Right cardiac atrium (tissue), 5 donors: ENCODE measurements around the gene NBEAL2. TPM values are rescaled to one million over a fixed set of nuclear protein-coding genes. Genes with fewer than 3 reads are reported as not detected.

Experiments
- ATAC-seq, 2 donors: fragments of 200-7000 bp; cut with Tn5 transposase; one replicate each; pipeline versions ENCODE4 v1.8.0 to v1.9.1; 2020; ENCODE audit warnings: moderate library complexity in 2 of 2, mild to moderate bottlenecking in 1 of 2
- DNase-seq, 3 donors: peaks; one replicate each; pipeline ENCODE4 v3.0.0-alpha.2; 2020
- H3K27ac ChIP-seq: one replicate; pipeline ENCODE4 v1.5.1; 2013; ENCODE audit warnings: mild to moderate bottlenecking, low read length, control low read depth, moderate library complexity
- H3K27me3 ChIP-seq: one replicate; pipeline ENCODE4 v1.6.1; 2013; ENCODE audit not compliant: control insufficient read depth, insufficient read depth
- H3K4me1 ChIP-seq: one replicate; pipeline ENCODE4 v1.6.1; 2013; ENCODE audit warnings: low read length; ENCODE audit not compliant: control insufficient read depth, insufficient read depth
- H3K4me3 ChIP-seq: one replicate; pipeline ENCODE4 v1.5.1; 2013; ENCODE audit warnings: low read length, control low read depth
- H3K9me3 ChIP-seq: one replicate; pipeline ENCODE4 v1.6.1; 2013; ENCODE audit warnings: low read length; ENCODE audit not compliant: control insufficient read depth
- WGBS: extraction: QIAGEN DNeasy Blood & Tissue Kit; methylation state at CpG from one replicate; pipeline ENCODE4 v1.1.7; 2013; 5-methylcytosine and 5-hydroxymethylcytosine counted together
- intact Hi-C, 4 donors: fragments of 100-400 bp; cut with DNase I; formaldehyde crosslinking; loops; one replicate each; pipeline versions ENCODE4 v1.11.0 to v1.14.0; 2022 to 2023
- polyA plus RNA-seq: library from polyadenylated mRNA; stranded (reverse); fragments of 200-250 nt; gene quantifications from one replicate; pipeline ENCODE4 v1.2.3, GENCODE V29; 2013
- total RNA-seq, 4 donors: library from RNA; stranded (reverse); fragmentation: NEBNext Ultra II Directional; extraction: Animal tissue kit (Norgen Biotek cat#: 25700); gene quantifications; one replicate each; pipeline ENCODE4 v1.2.1, GENCODE V29; 2021
- donor health status: healthy with polysubstance abuse.
- donor health status: DM: no; HTN: yes; CAD: no.
- donor health status: DM: no; HTN: no; CAD: no.
- donor health status: DM: no; HTN: yes; CAD: no; lungs with severe emphysema.
- donor health status: DM: yes; HTN: yes; CAD: no.

NBEAL2 gene
- total and polyA plus RNA-seq, 5 donors: 13.7 to 20.1 (median 16.6) TPM

DNA sequence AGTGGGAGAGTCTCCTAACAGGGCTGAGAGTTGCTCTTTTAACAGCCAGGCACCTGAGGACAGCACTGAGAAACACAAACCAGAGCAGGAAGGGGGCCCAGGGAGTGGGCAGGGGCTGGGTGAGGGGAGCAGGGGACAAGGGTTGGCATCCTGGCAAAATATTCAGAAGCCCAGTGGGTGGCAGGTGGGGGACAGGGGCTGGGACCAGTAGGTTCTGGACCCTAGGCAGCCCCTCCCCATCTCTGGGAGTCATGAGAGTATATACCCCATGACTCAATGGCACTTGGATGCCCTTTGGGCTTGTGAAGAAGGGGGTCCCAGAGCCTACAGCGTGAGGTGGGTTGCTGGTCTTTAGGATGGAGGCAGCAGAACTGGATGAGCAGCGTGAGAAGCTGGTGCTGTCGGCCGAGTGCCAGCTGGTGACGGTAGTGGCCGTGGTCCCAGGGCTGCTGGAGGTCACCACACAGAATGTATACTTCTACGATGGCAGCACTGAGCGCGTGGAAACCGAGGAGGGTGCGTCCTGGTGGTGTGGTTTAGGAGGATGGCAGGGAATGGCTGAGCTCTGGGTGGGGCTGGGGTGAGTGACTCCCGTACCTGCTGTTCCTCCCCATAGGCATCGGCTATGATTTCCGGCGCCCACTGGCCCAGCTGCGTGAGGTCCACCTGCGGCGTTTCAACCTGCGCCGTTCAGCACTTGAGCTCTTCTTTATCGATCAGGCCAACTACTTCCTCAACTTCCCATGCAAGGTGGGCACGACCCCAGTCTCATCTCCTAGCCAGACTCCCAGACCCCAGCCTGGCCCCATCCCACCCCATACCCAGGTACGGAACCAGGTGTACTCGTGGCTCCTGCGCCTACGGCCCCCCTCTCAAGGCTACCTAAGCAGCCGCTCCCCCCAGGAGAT, 24.2 kb downstream of the NBEAL2 start:
- 96% methylated on average over 27 of the region's 27 CpGs for WGBS

DNA sequence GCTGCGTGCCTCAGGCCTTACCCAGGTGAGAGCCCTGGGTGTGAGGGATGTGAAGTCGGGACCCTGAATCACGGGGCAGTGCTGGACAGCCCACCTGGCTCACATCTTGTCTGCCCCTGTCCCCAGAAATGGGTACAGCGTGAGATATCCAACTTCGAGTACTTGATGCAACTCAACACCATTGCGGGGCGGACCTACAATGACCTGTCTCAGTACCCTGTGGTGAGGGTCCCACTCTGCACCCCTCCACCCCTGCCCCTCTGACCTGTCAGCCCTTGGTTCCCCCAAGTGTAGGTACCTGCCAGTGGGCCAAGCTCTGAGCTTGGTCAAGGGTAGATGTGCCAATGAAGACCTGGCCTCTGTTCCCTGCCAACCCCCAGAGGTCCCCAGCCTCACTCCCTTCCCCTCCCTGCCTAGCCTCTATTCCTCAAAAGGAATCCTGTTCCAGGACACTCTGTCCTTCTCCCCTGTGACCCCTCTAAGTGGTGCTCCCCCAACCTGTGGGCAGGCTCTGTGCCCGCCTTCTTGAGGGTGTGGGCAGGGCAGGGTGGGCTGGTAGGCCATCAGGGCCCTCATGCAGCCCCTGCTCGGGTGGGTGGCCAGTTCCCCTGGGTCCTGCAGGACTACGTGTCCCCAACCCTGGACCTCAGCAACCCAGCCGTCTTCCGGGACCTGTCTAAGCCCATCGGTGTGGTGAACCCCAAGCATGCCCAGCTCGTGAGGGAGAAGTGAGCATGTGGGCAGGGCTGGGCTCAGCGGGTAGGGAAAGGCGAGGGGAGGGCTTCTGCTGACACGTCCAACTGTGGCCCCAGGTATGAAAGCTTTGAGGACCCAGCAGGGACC, 25.1 kb downstream of the NBEAL2 start:
- H3K27ac ChIP-seq: no peak overlapping the region
- 94% methylated on average over 17 of the region's 17 CpGs for WGBS
- H3K9me3 ChIP-seq: no peaks in the 10 kb centered on the region
- H3K4me3 ChIP-seq: no peak overlapping the region
- H3K27me3 ChIP-seq: no peaks in the 10 kb centered on the region
- DNase-seq (peak in 1 of 3 donors; percentile 53), ATAC-seq (no peak)
- H3K4me1 ChIP-seq: no peaks in the 10 kb centered on the region
- intact Hi-C loops: loop anchor here in 2 of 4 donors (10.0 kb wide), 1 partner anchor 300 kb away; the partner anchor contains the start of gene TMIE (in 2 of the 2)

More for the DNA sequence above, 24.2 kb downstream of the NBEAL2 start:
- H3K27me3 ChIP-seq: no peaks in the 10 kb centered on the region
- no peaks in the 10 kb centered on the region for H3K4me1 ChIP-seq
- H3K27ac ChIP-seq: no peak overlapping the region
- H3K4me3 ChIP-seq: no peak overlapping the region
- peak in 2 of 3 donors; percentile 16 to 40 for DNase-seq
- no peak for ATAC-seq
- intact Hi-C loops: loop anchor here in 2 of 4 donors (10.0 kb wide), 1 partner anchor 299 kb away; the partner anchor contains the start of gene TMIE (in 2 of the 2)
- H3K9me3 ChIP-seq: no peaks in the 10 kb centered on the region

DNA sequence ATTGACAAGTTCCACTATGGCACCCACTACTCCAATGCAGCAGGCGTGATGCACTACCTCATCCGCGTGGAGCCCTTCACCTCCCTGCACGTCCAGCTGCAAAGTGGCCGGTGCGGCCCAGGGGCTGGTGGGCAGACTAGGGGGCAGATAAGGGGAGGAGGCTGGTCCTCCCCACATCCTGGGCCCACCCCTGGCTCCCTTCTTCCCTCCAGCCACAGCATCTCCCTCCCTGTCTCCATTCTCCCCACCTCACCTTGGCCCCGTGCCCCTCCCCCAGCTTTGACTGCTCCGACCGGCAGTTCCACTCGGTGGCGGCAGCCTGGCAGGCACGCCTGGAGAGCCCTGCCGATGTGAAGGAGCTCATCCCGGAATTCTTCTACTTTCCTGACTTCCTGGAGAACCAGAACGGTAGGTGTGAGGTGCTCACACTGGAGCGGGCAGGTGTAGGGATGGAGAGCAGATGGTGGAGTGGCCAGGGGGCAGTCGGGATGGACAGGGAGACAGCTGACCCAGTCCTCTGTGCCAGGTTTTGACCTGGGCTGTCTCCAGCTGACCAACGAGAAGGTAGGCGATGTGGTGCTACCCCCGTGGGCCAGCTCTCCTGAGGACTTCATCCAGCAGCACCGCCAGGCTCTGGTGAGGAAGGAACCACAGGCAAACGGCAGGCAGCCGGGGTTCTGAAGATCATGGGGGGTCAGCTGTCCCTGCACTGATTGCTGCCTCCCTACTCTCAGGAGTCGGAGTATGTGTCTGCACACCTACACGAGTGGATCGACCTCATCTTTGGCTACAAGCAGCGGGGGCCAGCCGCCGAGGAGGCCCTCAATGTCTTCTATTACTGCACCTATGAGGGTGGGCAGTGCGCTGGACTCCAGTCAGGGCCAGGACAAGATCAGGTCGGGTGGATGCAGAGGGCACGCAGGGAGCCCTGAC, 26.0 kb downstream of the NBEAL2 start:
- ATAC-seq: no peak
- DNase-seq: peak; percentile 12 to 53 (median 50)
- H3K4me1 ChIP-seq: no peaks in the 10 kb centered on the region
- H3K9me3 ChIP-seq: no peaks in the 10 kb centered on the region
- WGBS: 79% methylated on average over 32 of the region's 32 CpGs
- H3K27me3 ChIP-seq: no peaks in the 10 kb centered on the region
- H3K27ac ChIP-seq: no peak overlapping the region
- intact Hi-C loops: loop anchor here in 2 of 4 donors (10.0 kb wide), 1 partner anchor 301 kb away; the partner anchor contains the start of gene TMIE (in 2 of the 2)
- no peak overlapping the region for H3K4me3 ChIP-seq

DNA sequence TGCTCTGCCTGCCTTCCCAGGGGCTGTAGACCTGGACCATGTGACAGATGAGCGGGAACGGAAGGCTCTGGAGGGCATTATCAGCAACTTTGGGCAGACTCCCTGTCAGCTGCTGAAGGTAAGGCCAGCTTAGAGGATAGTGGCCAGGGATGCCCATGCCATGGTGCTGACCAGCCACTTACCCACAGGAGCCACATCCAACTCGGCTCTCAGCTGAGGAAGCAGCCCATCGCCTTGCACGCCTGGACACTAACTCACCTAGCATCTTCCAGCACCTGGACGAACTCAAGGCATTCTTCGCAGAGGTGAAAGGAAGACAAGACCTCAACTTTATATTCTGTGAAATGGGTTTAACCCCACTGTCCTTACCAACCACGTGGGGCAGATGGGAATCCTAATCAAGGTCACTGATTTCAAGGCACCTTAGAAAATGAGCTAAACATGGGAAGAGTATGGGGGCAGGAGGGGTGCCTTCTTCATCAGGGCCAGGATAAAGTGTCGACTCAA, 26.7 kb downstream of the NBEAL2 start:
- Histone ChIP-seq H3K27me3 (no peaks in the 10 kb centered on the region), H3K4me1 (no peaks in the 10 kb centered on the region), H3K4me3 (no peak overlapping the region), H3K27ac (no peak overlapping the region), H3K9me3 (no peaks in the 10 kb centered on the region)
- DNase-seq (peak in 1 of 3 donors; percentile 28), ATAC-seq (no peak)
- intact Hi-C loops: loop anchor here in 2 of 4 donors (10.0 kb wide), 1 partner anchor 301 kb away; the partner anchor contains the start of gene TMIE (in 2 of the 2)
- WGBS: 88% methylated on average over 9 of the region's 9 CpGs

GRCh38 chr3:47007001-47007400, 27.5 kb downstream of the NBEAL2 start:
- intact Hi-C loops: loop anchor here in 2 of 4 donors (10.0 kb wide), 1 partner anchor 302 kb away; the partner anchor contains the start of gene TMIE (in 2 of the 2)
- Histone ChIP-seq H3K4me1 (no peaks in the 10 kb centered on the region), H3K4me3 (no peak overlapping the region), H3K27ac (no peak overlapping the region), H3K27me3 (no peaks in the 10 kb centered on the region), H3K9me3 (no peaks in the 10 kb centered on the region)
- ATAC-seq (no peak), DNase-seq (peak in 1 of 3 donors; percentile 39)
- WGBS: 80% methylated on average over 3 of the region's 3 CpGs

DNA sequence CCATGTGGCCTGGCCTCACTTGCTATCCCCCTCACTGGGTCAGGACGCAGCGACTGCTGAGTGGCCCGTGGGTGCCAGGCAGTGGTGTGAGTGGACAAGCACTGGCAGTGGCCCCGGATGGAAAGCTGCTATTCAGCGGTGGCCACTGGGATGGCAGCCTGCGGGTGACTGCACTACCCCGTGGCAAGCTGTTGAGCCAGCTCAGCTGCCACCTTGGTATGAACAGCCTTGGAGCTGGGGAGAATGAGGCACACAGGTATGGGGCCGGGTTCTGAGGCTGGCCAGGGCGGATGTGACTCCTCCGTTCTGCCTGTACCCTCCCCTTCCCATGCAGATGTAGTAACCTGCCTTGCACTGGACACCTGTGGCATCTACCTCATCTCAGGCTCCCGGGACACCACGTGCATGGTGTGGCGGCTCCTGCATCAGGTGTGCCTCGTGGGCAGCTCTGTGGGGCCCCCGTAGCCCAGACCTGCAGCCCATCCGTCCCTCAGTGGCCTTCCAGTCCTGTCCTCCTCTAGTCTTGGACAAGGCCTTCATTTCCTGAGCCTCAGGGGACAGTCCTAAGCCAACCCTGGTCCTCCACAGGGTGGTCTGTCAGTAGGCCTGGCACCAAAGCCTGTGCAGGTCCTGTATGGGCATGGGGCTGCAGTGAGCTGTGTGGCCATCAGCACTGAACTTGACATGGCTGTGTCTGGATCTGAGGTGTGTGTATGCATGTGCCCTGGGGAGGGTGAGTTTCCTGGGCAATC, 28.2 kb downstream of the NBEAL2 start:
- no peaks in the 10 kb centered on the region for H3K27me3 ChIP-seq
- no peaks in the 10 kb centered on the region for H3K4me1 ChIP-seq
- no peaks in the 10 kb centered on the region for H3K9me3 ChIP-seq
- DNase-seq (peak; percentile 17 to 55 (median 43)), ATAC-seq (no peak)
- no peak overlapping the region for H3K27ac ChIP-seq
- intact Hi-C loops: loop anchor here in 2 of 4 donors (10.0 kb wide), 1 partner anchor 303 kb away; the partner anchor contains the start of gene TMIE (in 2 of the 2)
- no peak overlapping the region for H3K4me3 ChIP-seq
- 88% methylated on average over 16 of the region's 16 CpGs for WGBS

- no peak overlapping the region for H3K4me3 ChIP-seq
- intact Hi-C loops: loop anchor here in 2 of 4 donors (10.0 kb wide), 1 partner anchor 304 kb away; the partner anchor contains the start of gene TMIE (in 2 of the 2)
- no peak for ATAC-seq
- H3K9me3 ChIP-seq: no peaks in the 10 kb centered on the region
- 94% methylated on average over 13 of the region's 13 CpGs for WGBS
- no peaks in the 10 kb centered on the region for H3K27me3 ChIP-seq
- H3K27ac ChIP-seq: no peak overlapping the region
- no peaks in the 10 kb centered on the region for H3K4me1 ChIP-seq
- peak in 2 of 3 donors; percentile 13 to 58 for DNase-seq
These were observed 28.8 kb downstream of the NBEAL2 start for GRCh38 chr3:47008234-47008796.

GRCh38 chr3:47008851-47009224, 29.4 kb downstream of the NBEAL2 start:
- ATAC-seq (peak in 1 of 2 donors; percentile 1), DNase-seq (no peak)
- intact Hi-C loops: loop anchor here in 2 of 4 donors (10.0 kb wide), 1 partner anchor 304 kb away; the partner anchor contains the start of gene TMIE (in 2 of the 2)
- H3K9me3 ChIP-seq: no peaks in the 10 kb centered on the region
- H3K4me1 ChIP-seq: no peaks in the 10 kb centered on the region
- H3K27ac ChIP-seq: no peak overlapping the region
- 27% methylated on average over 22 of the region's 23 CpGs for WGBS
- no peaks in the 10 kb centered on the region for H3K27me3 ChIP-seq
- peak overlapping the region; percentile 46 for H3K4me3 ChIP-seq
